Measurements from ENCODE around the gene PEX26.

The PEX26 gene

GRCh38 chr22:18136563-18137320, 59.0 kb downstream of the PEX26 start:
- no peak for TF ChIP-seq CTCF (IDR thresholded peaks at IDR 0.05)

- no peak for TF ChIP-seq CTCF (IDR thresholded peaks at IDR 0.05)
These were observed 66.3 kb downstream of the PEX26 start for GRCh38 chr22:18144105-18144504.

- no peak for TF ChIP-seq CTCF (IDR thresholded peaks at IDR 0.05)
These were observed 68.0 kb downstream of the PEX26 start for GRCh38 chr22:18145676-18146388.

- no peak for TF ChIP-seq CTCF (IDR thresholded peaks at IDR 0.05)
These were observed 68.6 kb downstream of the PEX26 start for GRCh38 chr22:18146389-18146753.

- no peak for TF ChIP-seq CTCF (IDR thresholded peaks at IDR 0.05)
These were observed 70.0 kb downstream of the PEX26 start for GRCh38 chr22:18147791-18148190.

- TF ChIP-seq CTCF (IDR thresholded peaks at IDR 0.05) = no peak
These were observed 70.6 kb downstream of the PEX26 start for GRCh38 chr22:18148293-18148965.

GRCh38 chr22:18152519-18152918, 74.7 kb downstream of the PEX26 start:
- TF ChIP-seq CTCF (IDR thresholded peaks at IDR 0.05) = no peak
